Dendritic cell treated with granulocyte-macrophage colony-stimulating factor and Interleukin-4, amounts not matched to agents 40 ng/mL and 50 ng/mL, for 4 days (primary cell): ENCODE measurements around the gene D2HGDH.
"Not testable (repeated sequence)": the region's sequence is repeated elsewhere in the genome, so short reads cannot be mapped to it uniquely, and the experiment has no call there.

Experiments
- H3K27ac Mint-ChIP-seq: one replicate; pipeline ENCODE4 v1.8.0; 2022; ENCODE audit warnings: mild to moderate bottlenecking, mixed read lengths
- H3K27me3 Mint-ChIP-seq: one replicate; pipeline ENCODE4 v1.8.0; 2022; ENCODE audit warnings: mild to moderate bottlenecking, mixed read lengths
- H3K36me3 Mint-ChIP-seq: one replicate; pipeline ENCODE4 v1.8.0; 2022; ENCODE audit warnings: low read depth, mixed read lengths
- H3K4me1 Mint-ChIP-seq: one replicate; pipeline ENCODE4 v1.8.0; 2022; ENCODE audit warnings: low read depth, mixed read lengths
- H3K4me3 Mint-ChIP-seq: one replicate; pipeline ENCODE4 v1.8.0; 2022; ENCODE audit warnings: mild to moderate bottlenecking, moderate library complexity, mixed read lengths
- H3K9me3 Mint-ChIP-seq: one replicate; pipeline ENCODE4 v1.8.0; 2022; ENCODE audit warnings: mixed read lengths
- intact Hi-C: fragments of 100-400 bp; cut with micrococcal nuclease; formaldehyde crosslinking; loops from one replicate; pipeline ENCODE4 v1.15.0; 2022

D2HGDH gene

GRCh38 chr2:241732513-241733186, 1.8 kb upstream of the D2HGDH start:
- not testable (repeated sequence) for H3K27me3 Mint-ChIP-seq, H3K36me3 Mint-ChIP-seq, H3K4me3 Mint-ChIP-seq, H3K27ac Mint-ChIP-seq, H3K9me3 Mint-ChIP-seq
- intact Hi-C loops, result loop anchor here (5.0 to 10.0 kb wide), 2 partner anchors 45 to 152 kb away; partner anchors contain the start of gene DTYMK
- H3K4me1 Mint-ChIP-seq, result peaks cover 49% of the 10 kb centered on the region

GRCh38 chr2:241733391-241734207, 831 bp upstream of the D2HGDH start:
- peaks cover 49% of the 10 kb centered on the region for H3K4me1 Mint-ChIP-seq
- H3K9me3 Mint-ChIP-seq, result no peaks in the 10 kb centered on the region
- H3K27ac Mint-ChIP-seq, result peak overlapping the region; percentile 70
- peak overlapping the region; percentile 82 for H3K4me3 Mint-ChIP-seq
- peaks cover 6% of the 10 kb centered on the region for H3K27me3 Mint-ChIP-seq
- peaks cover 14% of the 10 kb centered on the region for H3K36me3 Mint-ChIP-seq
- intact Hi-C loops, result loop anchor here (2.0 to 10.0 kb wide), 3 partner anchors 31 to 151 kb away; partner anchors contain the start of genes DTYMK and ING5

GRCh38 chr2:241734208-241734466, 293 bp upstream of the D2HGDH start:
- peaks cover 49% of the 10 kb centered on the region for H3K4me1 Mint-ChIP-seq
- H3K9me3 Mint-ChIP-seq, result no peaks in the 10 kb centered on the region
- intact Hi-C loops, result loop anchor here (2.0 to 10.0 kb wide), 3 partner anchors 31 to 151 kb away; partner anchors contain the start of genes DTYMK and ING5

DNA sequence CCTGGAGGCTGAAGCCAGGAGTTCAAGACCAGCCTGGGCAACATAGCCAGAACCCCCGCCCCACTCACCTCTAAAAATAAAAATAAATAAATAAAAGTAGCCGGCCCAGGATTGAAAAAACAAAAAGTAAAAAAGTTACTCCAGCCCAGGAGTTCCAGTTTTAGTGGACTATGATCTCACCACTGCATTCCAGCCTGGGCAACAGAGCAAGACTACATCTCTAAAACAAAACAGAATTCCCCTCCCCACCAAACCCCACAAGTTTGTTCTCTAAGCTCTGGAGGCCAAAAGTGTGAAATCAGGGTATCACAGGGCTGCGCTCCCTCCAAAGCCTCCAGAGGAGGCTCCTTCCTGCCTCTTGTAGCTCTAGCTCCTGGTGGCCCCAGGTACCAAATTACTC, 1.7 kb downstream of the D2HGDH start:
- peaks cover 6% of the 10 kb centered on the region for H3K27me3 Mint-ChIP-seq
- intact Hi-C loops, result loop anchor here (10.0 kb wide), 1 partner anchor 149 kb away; no protein-coding TSS in a partner anchor
- peaks cover 52% of the 10 kb centered on the region for H3K4me1 Mint-ChIP-seq
- no peaks in the 10 kb centered on the region for H3K9me3 Mint-ChIP-seq
- H3K27ac Mint-ChIP-seq, result no peak overlapping the region
- H3K36me3 Mint-ChIP-seq, result peaks cover 29% of the 10 kb centered on the region
- H3K4me3 Mint-ChIP-seq, result peak overlapping the region; percentile 82

More at GRCh38 chr2:241734208-241734466, 293 bp upstream of the D2HGDH start:
- H3K4me3 Mint-ChIP-seq, result peak overlapping the region; percentile 82
- H3K27ac Mint-ChIP-seq, result peak overlapping the region; percentile 70
- H3K36me3 Mint-ChIP-seq, result peaks cover 20% of the 10 kb centered on the region
- peaks cover 6% of the 10 kb centered on the region for H3K27me3 Mint-ChIP-seq

- no peaks in the 10 kb centered on the region for H3K9me3 Mint-ChIP-seq
- intact Hi-C loops, result loop anchor here (10.0 kb wide), 1 partner anchor 147 kb away; no protein-coding TSS in a partner anchor
- H3K4me3 Mint-ChIP-seq, result no peak overlapping the region
- H3K4me1 Mint-ChIP-seq, result peaks cover 40% of the 10 kb centered on the region
- peaks cover 6% of the 10 kb centered on the region for H3K27me3 Mint-ChIP-seq
- no peak overlapping the region for H3K27ac Mint-ChIP-seq
- H3K36me3 Mint-ChIP-seq, result peaks cover 47% of the 10 kb centered on the region
Observed at GRCh38 chr2:241738040-241738686, 3.7 kb downstream of the D2HGDH start.

DNA sequence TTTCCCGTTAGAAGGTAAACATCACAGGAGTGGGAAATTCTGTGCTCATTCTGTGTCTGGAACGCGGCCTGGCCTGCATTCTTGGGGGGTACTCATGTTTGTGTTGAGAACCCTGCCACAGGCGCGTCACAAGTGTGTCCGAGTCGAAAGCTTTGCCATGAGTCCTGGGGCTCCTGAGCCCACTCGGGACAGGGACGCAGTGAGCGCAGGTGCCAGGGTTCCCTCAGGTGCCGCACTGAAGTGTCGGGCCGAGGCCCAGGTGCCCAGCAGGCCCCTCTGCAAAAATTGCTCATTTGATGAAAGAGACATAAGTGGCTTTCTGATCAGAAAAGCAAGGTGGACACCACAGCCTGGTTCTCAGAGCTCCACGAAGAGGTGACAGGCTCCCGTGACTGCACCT, 4.7 kb downstream of the D2HGDH start:
- H3K4me1 Mint-ChIP-seq, result peaks cover 31% of the 10 kb centered on the region
- no peak overlapping the region for H3K27ac Mint-ChIP-seq
- intact Hi-C loops, result loop anchor here (10.0 kb wide), 1 partner anchor 146 kb away; no protein-coding TSS in a partner anchor
- no peak overlapping the region for H3K4me3 Mint-ChIP-seq
- no peaks in the 10 kb centered on the region for H3K27me3 Mint-ChIP-seq
- no peaks in the 10 kb centered on the region for H3K9me3 Mint-ChIP-seq
- peaks cover 57% of the 10 kb centered on the region for H3K36me3 Mint-ChIP-seq

DNA sequence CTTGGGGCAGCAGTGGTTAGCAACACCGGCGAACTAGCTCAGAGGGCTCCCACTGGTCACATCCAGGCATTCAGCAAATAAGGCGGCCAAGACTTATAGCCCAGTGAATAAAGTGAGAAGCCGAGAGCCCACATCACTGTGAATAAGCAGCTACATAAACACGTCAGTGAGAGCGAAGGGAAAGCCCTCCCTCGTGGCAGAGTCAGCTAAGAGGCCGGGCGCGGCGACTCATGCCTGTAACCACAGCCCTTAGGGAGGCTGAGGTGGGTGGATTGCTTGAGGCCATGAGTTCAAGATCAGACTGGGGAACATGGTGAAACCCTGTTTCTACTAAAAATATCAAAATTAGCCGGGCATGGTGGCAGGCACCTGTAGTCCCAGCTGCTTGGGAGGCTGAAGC, 5.2 kb downstream of the D2HGDH start:
- H3K4me3 Mint-ChIP-seq, result no peak overlapping the region
- no peaks in the 10 kb centered on the region for H3K27me3 Mint-ChIP-seq
- peaks cover 31% of the 10 kb centered on the region for H3K4me1 Mint-ChIP-seq
- no peaks in the 10 kb centered on the region for H3K9me3 Mint-ChIP-seq
- intact Hi-C loops, result loop anchor here (10.0 kb wide), 1 partner anchor 145 kb away; no protein-coding TSS in a partner anchor
- H3K36me3 Mint-ChIP-seq, result peaks cover 62% of the 10 kb centered on the region
- H3K27ac Mint-ChIP-seq, result peak overlapping the region; percentile 43

DNA sequence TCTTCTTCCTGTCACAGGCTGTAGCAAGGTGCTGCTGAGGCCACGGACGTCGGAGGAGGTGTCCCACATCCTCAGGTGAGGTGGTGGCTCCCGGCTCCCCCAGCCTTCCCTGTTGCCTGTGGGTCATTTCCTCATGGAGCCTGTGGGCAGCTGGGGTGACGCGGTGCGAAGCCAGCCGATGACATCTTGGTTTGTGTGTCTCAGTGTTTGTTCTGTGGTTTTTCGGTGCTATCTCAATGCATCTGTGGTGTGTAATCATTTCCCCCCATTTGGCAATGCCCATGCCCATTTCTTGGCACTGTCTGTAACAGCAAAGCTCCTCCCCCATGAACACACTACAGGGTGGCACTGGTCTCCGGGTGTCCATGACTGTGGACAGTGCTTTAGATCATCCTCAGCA, 6.6 kb downstream of the D2HGDH start:
- no peaks in the 10 kb centered on the region for H3K27me3 Mint-ChIP-seq
- peaks cover 75% of the 10 kb centered on the region for H3K36me3 Mint-ChIP-seq
- peaks cover 26% of the 10 kb centered on the region for H3K4me1 Mint-ChIP-seq
- no peaks in the 10 kb centered on the region for H3K9me3 Mint-ChIP-seq
- H3K27ac Mint-ChIP-seq, result no peak overlapping the region
- no peak overlapping the region for H3K4me3 Mint-ChIP-seq
- intact Hi-C loops, result no loop called here

- Mint-ChIP-seq H3K27me3 (no peaks in the 10 kb centered on the region), H3K36me3 (peaks cover 83% of the 10 kb centered on the region), H3K4me3 (no peak overlapping the region), H3K4me1 (peaks cover 21% of the 10 kb centered on the region), H3K9me3 (no peaks in the 10 kb centered on the region), H3K27ac (no peak overlapping the region)
- intact Hi-C loops, result no loop called here
Observed at GRCh38 chr2:241742320-241742939, 8.0 kb downstream of the D2HGDH start.

- intact Hi-C loops, H3K27me3 Mint-ChIP-seq, H3K27ac Mint-ChIP-seq, H3K9me3 Mint-ChIP-seq, H3K4me3 Mint-ChIP-seq: not testable (repeated sequence)
- Mint-ChIP-seq H3K36me3 (peaks cover 83% of the 10 kb centered on the region), H3K4me1 (peaks cover 21% of the 10 kb centered on the region)
Observed at GRCh38 chr2:241743008-241743407, 8.6 kb downstream of the D2HGDH start.

GRCh38 chr2:241743620-241744019, 9.2 kb downstream of the D2HGDH start:
- intact Hi-C loops, result no loop called here
- Mint-ChIP-seq H3K4me3 (no peak overlapping the region), H3K27ac (no peak overlapping the region), H3K36me3 (peaks cover 83% of the 10 kb centered on the region), H3K27me3 (no peaks in the 10 kb centered on the region), H3K4me1 (peaks cover 21% of the 10 kb centered on the region), H3K9me3 (no peaks in the 10 kb centered on the region)

DNA sequence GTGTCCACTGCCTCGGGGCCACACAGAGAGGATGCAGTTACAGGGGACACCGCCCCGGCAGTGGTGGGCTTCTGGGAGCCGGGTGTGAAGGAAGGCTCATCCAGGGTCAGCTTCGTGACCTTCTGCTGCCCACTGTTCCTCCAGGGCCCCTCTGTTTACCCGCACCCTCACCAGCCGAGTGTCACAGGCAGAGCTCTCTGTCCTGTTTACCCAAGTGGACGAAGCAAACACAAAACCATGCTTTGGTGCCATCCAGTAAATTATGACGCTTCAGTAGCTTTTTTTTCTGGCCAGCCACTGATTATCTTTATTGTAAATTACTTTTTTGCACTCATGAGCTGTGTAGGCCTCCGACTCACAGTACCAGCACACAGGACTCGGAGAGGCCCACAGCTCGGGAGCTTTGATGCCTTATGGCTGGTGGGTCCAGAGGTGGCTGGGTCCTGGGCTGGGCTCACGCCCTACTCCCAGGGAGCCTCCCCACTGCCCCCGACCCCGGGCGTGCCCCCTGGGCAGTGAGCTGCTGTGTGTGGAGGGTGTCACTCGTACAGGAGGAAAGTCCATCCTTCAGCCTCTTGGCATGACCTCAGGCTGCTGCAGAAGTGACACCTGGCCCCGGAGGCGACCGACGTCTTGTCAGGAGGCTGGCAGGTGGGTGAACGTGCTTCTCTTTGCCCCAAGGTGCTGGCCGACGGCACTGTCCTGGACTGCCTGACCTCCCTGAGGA, 9.8 kb downstream of the D2HGDH start:
- Mint-ChIP-seq H3K4me3 (no peak overlapping the region), H3K4me1 (peaks cover 21% of the 10 kb centered on the region), H3K36me3 (peaks cover 83% of the 10 kb centered on the region), H3K27ac (no peak overlapping the region), H3K27me3 (no peaks in the 10 kb centered on the region), H3K9me3 (no peaks in the 10 kb centered on the region)
- intact Hi-C loops, result no loop called here

GRCh38 chr2:241745276-241745675, 10.8 kb downstream of the D2HGDH start:
- Mint-ChIP-seq H3K4me1 (peaks cover 10% of the 10 kb centered on the region), H3K9me3 (no peaks in the 10 kb centered on the region), H3K4me3 (no peak overlapping the region), H3K27ac (no peak overlapping the region), H3K36me3 (peaks cover 86% of the 10 kb centered on the region), H3K27me3 (no peaks in the 10 kb centered on the region)
- intact Hi-C loops, result no loop called here
